Stimulated activated CD8-positive, alpha-beta memory T cell treated with anti-CD3 and anti-CD28 coated beads, Interleukin-7, amount 100 ng/mL, for 24 hours (primary cell): Measurements from ENCODE around the gene SLCO4A1.

Experiments used
- DNase-seq: peaks from one replicate; pipeline ENCODE4 v3.0.0-alpha.2; 2020; ENCODE audit warnings: low read depth

SLCO4A1 gene

GRCh38 chr20:62717933-62718332 lies 75.6 kb downstream of the SLCO4A1 start:
- DNase-seq: no peak

GRCh38 chr20:62718546-62718945 lies 76.2 kb downstream of the SLCO4A1 start:
- no peak for DNase-seq

- no peak for DNase-seq
These were observed 77.1 kb downstream of the SLCO4A1 start for GRCh38 chr20:62719250-62719935.
